GM18505 (cell line): ENCODE data around the gene ZNF182.
"Not testable (repeated sequence)": the region's sequence is repeated elsewhere in the genome, so short reads cannot be mapped to it uniquely, and the experiment has no call there.

Experiments
- ATAC-seq: cut with Tn5 transposase; IDR thresholded peaks from one replicate; pipeline ENCODE4 v1.9.1; 2021; ENCODE audit not compliant: unreplicated experiment
- POLR2A ChIP-seq: IDR thresholded peaks from 4 replicates; pipeline ENCODE4 v1.6.1; 2011; ENCODE audit warnings: borderline replicate concordance; ENCODE audit not compliant: insufficient read depth, insufficient read length; ENCODE audit errors: extremely low read depth

Gene ZNF182

GRCh38 chrX:47956016-47956415 is 47.8 kb downstream of the ZNF182 start:
- no peak for ATAC-seq

GRCh38 chrX:47955295-47955694 is 48.5 kb downstream of the ZNF182 start:
- ATAC-seq: not testable (repeated sequence)

More at GRCh38 chrX:47956016-47956415, 47.8 kb downstream of the ZNF182 start:
- TF ChIP-seq POLR2A: no peak

GRCh38 chrX:47941423-47941822 is 62.4 kb downstream of the ZNF182 start:
- TF ChIP-seq POLR2A: no peak
- no peak for ATAC-seq

- ATAC-seq: no peak
- TF ChIP-seq POLR2A: no peak
These were observed 63.3 kb downstream of the ZNF182 start for GRCh38 chrX:47940448-47940847.

GRCh38 chrX:47936940-47937317 is 66.9 kb downstream of the ZNF182 start:
- no peak for ATAC-seq
- no peak for TF ChIP-seq POLR2A

- ATAC-seq: no peak
- TF ChIP-seq POLR2A: no peak
These were observed 67.4 kb downstream of the ZNF182 start for GRCh38 chrX:47936224-47936939.

- TF ChIP-seq POLR2A: no peak
- ATAC-seq: no peak
These were observed 69.8 kb downstream of the ZNF182 start for GRCh38 chrX:47933946-47934345.

GRCh38 chrX:47931970-47932369 is 71.8 kb downstream of the ZNF182 start:
- not testable (repeated sequence) for ATAC-seq

GRCh38 chrX:47927212-47927611 is 76.6 kb downstream of the ZNF182 start:
- TF ChIP-seq POLR2A: no peak
- no peak for ATAC-seq
